ENCODE measurements around the gene OR7A10. TPM values are rescaled to one million over a fixed set of nuclear protein-coding genes. Genes with fewer than 3 reads are reported as not detected.

The OR7A10 gene
- total RNA-seq: not detected

DNA sequence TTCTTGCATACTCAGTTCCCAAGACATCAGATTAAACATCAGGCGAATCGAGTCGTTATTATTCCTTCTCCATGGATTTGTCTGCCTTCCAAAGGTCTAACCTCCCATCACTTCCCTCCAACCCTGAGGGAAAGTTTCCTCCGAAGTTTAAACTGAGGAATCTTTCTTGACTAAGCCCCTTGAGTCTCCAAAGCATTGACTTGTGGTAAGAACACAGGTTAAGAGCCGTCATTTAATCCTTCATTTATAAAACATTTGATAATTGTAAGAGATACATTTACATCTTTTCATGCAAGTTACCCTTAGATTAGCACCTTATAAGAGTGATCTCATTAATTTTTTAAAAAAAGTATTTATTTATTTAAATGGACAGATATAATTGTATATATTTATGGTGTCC is at the start of gene OR7A10:
Gene OR7A10 (minus strand): TSS at position 101 of the 400 bp plus-strand sequence. CDS start 7,045 bp downstream, outside the sequence.
- no peaks in the 10 kb centered on the region for H3K9me3 ChIP-seq
- no peak for DNase-seq
- H3K36me3 ChIP-seq: no peaks in the 10 kb centered on the region
- TF ChIP-seq, protein P1, sequence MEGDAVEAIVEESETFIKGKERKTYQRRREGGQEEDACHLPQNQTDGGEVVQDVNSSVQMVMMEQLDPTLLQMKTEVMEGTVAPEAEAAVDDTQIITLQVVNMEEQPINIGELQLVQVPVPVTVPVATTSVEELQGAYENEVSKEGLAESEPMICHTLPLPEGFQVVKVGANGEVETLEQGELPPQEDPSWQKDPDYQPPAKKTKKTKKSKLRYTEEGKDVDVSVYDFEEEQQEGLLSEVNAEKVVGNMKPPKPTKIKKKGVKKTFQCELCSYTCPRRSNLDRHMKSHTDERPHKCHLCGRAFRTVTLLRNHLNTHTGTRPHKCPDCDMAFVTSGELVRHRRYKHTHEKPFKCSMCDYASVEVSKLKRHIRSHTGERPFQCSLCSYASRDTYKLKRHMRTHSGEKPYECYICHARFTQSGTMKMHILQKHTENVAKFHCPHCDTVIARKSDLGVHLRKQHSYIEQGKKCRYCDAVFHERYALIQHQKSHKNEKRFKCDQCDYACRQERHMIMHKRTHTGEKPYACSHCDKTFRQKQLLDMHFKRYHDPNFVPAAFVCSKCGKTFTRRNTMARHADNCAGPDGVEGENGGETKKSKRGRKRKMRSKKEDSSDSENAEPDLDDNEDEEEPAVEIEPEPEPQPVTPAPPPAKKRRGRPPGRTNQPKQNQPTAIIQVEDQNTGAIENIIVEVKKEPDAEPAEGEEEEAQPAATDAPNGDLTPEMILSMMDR (IDR thresholded peaks at IDR 0.05): no peak
- TF ChIP-seq POLR2A (IDR thresholded peaks at IDR 0.05): no peak
- H3K4me3 ChIP-seq: no peak within 1 kb of the TSS
- no peaks in the 10 kb centered on the region for H3K27me3 ChIP-seq
- intact Hi-C loops (cut with DNase I; ENCODE audit: low total_unique reads): no loop called here
- no peak within 1 kb of the TSS for H3K27ac ChIP-seq
- H3K4me1 ChIP-seq: no peaks in the 10 kb centered on the region

DNA sequence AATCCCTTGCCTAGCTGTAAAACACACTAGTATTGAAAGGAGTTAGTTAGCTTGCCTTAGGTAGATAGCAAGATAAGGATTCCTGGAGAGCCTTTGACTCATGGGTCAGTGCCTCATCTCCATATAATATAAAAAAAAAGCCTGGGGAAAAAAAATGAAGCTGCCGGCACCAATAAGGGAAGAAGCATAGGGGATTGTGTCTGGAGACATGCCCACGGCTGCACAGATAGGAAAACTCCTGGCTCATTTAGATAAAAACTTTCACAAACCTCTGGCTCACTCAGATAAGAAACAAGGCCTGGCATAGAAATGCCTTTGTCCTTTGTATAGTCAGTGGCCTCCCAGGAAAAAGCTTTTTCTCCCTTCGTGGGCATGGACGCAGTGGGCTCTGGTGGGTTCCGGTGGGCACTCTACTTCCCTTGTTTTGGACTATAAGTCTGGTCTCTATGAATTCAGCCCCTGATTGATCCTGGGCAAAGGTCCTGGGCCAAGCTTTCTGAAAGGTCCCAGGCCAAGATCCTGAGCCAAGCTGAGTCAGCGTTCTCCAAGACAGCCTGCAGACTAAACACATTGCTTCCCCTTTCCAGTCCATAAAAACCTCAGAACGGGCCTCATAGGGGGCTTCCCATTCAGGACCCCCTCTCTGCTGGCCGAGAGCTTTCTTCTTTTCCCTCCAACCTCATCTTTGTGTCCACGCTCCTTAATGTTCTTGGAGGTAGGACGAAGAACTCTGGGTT is 42.1 kb upstream of the OR7A10 start:
- Histone ChIP-seq H3K36me3 (no peaks in the 10 kb centered on the region), H3K9me3 (no peaks in the 10 kb centered on the region), H3K27ac (no peak overlapping the region), H3K4me1 (no peaks in the 10 kb centered on the region), H3K4me3 (no peak overlapping the region), H3K27me3 (no peaks in the 10 kb centered on the region)
- intact Hi-C loops (cut with DNase I; ENCODE audit: low total_unique reads): no loop called here
- DNase-seq: no peak
- no peak for TF ChIP-seq POLR2A (IDR thresholded peaks at IDR 0.05)
- TF ChIP-seq, protein P1 (IDR thresholded peaks at IDR 0.05): no peak

DNA sequence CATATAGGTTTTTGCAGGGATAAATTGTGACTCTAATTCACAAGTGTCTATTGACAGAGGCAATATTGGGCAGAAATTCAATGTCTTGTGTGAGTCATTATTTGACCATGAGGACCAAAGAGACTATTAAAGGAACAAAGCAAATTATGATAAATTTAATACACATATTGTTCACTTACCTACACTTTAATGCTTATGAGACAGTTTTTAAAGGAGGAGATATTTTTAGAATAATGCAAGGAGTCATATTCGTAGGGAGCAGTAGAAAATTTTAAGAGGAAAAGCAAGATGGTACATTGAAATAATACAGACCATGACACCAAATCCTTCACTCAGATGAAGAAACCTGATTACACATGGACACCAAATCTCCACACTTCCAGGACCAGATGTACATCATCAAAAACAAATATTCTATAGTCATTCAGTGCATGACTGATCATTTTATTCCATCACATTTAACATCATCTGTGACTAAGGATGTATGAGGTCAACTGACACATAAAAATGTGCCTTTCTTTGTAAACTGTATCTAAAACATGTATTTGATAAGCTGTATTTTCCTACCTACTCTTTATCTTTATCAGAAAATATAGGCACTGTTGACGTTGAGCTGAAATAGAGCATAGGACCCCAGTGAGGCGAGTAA is 41.4 kb upstream of the OR7A10 start:
- intact Hi-C loops (cut with DNase I; ENCODE audit: low total_unique reads): no loop called here
- Histone ChIP-seq H3K36me3 (no peaks in the 10 kb centered on the region), H3K27ac (no peak overlapping the region), H3K9me3 (no peaks in the 10 kb centered on the region), H3K27me3 (no peaks in the 10 kb centered on the region), H3K4me1 (no peaks in the 10 kb centered on the region), H3K4me3 (no peak overlapping the region)
- DNase-seq: no peak
- TF ChIP-seq, protein P1 (IDR thresholded peaks at IDR 0.05): no peak
- no peak for TF ChIP-seq POLR2A (IDR thresholded peaks at IDR 0.05)

DNA sequence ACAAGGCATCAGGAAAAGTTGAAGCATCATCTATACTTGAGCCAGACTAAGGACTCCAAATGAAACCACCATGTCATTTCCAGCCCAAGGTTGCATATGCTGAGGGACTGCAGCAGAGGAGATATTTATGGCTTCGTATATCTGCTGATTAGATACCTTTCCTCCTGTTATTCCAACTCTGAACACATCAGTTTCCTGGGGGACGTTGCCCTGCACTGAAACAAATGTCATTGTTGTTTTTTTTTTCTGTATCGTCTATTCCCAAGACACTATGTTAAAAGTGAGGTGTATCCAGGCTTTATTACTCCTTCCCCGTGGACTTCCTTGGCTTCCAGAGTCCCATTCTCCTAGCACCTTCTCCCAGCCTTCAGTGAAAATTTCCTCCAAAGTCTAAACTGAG is 37.3 kb upstream of the OR7A10 start, which contains the start of gene OR7A17:
Gene OR7A17 (minus strand): TSS at position 101 of the 400 bp plus-strand sequence. CDS start 4,777 bp downstream, outside the sequence.
- H3K4me1 ChIP-seq: no peaks in the 10 kb centered on the region
- no peaks in the 10 kb centered on the region for H3K27me3 ChIP-seq
- no peak for DNase-seq
- TF ChIP-seq POLR2A (IDR thresholded peaks at IDR 0.05): no peak
- TF ChIP-seq, protein P1 (IDR thresholded peaks at IDR 0.05): no peak
- no peaks in the 10 kb centered on the region for H3K9me3 ChIP-seq
- intact Hi-C loops (cut with DNase I; ENCODE audit: low total_unique reads): no loop called here
- no peaks in the 10 kb centered on the region for H3K36me3 ChIP-seq
- no peak within 1 kb of the TSS for H3K4me3 ChIP-seq
- no peak within 1 kb of the TSS for H3K27ac ChIP-seq

DNA sequence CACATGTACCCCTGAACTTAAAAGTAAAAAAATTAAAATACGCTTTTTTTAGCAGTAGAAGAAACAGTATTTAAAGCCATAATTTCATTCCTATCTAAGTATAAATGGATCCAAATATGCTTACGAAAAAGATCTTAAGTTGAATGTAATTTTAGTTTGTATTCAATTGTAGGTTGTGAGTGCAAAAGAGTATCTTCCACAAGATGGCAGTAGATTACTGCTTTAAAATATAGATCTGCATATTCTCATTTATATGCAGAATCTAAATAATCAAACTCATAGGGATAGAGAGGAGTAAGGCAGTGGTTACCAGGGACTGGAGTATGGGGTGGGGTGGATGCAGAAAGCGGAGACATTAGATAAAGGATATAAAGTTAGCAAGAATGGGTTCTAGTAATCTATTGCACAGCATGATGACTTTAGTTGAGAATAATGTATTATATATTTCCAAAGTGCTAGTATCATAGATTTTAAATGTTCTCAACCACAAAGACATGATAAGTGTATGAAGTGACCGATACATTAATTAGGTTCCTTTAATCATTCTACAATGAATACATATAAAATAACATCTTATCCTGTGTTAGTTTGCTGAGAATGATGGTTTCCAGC is 23.0 kb upstream of the OR7A10 start:
- DNase-seq: no peak
- Histone ChIP-seq H3K27ac (no peak overlapping the region), H3K27me3 (no peaks in the 10 kb centered on the region), H3K9me3 (peaks cover 0 to 3% of the 10 kb centered on the region in 2 donors), H3K4me1 (no peaks in the 10 kb centered on the region), H3K4me3 (no peak overlapping the region), H3K36me3 (no peaks in the 10 kb centered on the region)
- intact Hi-C loops (cut with DNase I; ENCODE audit: low total_unique reads): no loop called here
- no peak for TF ChIP-seq POLR2A (IDR thresholded peaks at IDR 0.05)
- TF ChIP-seq, protein P1 (IDR thresholded peaks at IDR 0.05): no peak

All from uterus (tissue), 4 donors.